ENCODE data around the gene MCOLN2. TPM values are rescaled to one million over a fixed set of nuclear protein-coding genes. Genes with fewer than 3 reads are reported as not detected.

MCOLN2 gene
- total RNA-seq, 1 experiment from 2014 or later: 3.8 TPM

GRCh38 chr1:84996846-84997666 is at the start of gene MCOLN2 (continued):
- TF ChIP-seq MAX (CRISPR knock-in tag; IDR thresholded peaks at IDR 0.05): peak; percentile 45; the same call in 1 of the 2 replicates
- TF ChIP-seq SMAD3 (CRISPR knock-in tag; IDR thresholded peaks at IDR 0.05; ENCODE audit: borderline replicate concordance): no peak
- TF ChIP-seq ZNF219 (CRISPR knock-in tag; IDR thresholded peaks at IDR 0.05; ENCODE audit: borderline replicate concordance): no peak
- no peak for TF ChIP-seq IRF2 (CRISPR knock-in tag; IDR thresholded peaks at IDR 0.05; ENCODE audit: borderline replicate concordance, low read depth)
- TF ChIP-seq RORB (CRISPR knock-in tag; IDR thresholded peaks at IDR 0.05): no peak
- no peak for TF ChIP-seq ZNF138 (CRISPR knock-in tag; conservative IDR thresholded peaks at IDR 0.05)
- TF ChIP-seq MXD4 (CRISPR knock-in tag; IDR thresholded peaks at IDR 0.05; ENCODE audit: borderline replicate concordance): no peak
- TF ChIP-seq GTF2I (CRISPR knock-in tag; conservative IDR thresholded peaks at IDR 0.05): no peak
- TF ChIP-seq ATF1 (CRISPR knock-in tag; IDR thresholded peaks at IDR 0.05): no peak
- TF ChIP-seq ARID4B (CRISPR knock-in tag; IDR thresholded peaks at IDR 0.05; ENCODE audit: borderline replicate concordance): peak; percentile 71; the same call in 1 of the 2 replicates
- no peak for TF ChIP-seq ZNF232 (CRISPR knock-in tag; IDR thresholded peaks at IDR 0.05)
- 0 out of 2 replicates have a peak, but pooled peaks have one; percentile 40 for TF ChIP-seq MYBL2 (CRISPR knock-in tag; IDR thresholded peaks at IDR 0.05)

- Mint-ChIP-seq H3K27ac (no peak overlapping the region), H3K4me1 (peaks cover 19% of the 10 kb centered on the region), H3K4me3 (no peak overlapping the region), H3K27me3 (ENCODE audit: low read depth) (peaks cover 31% of the 10 kb centered on the region), H3K36me3 (no peaks in the 10 kb centered on the region), H3K9me3 (no peaks in the 10 kb centered on the region)
- no peak for TF ChIP-seq TEAD1 (CRISPR knock-in tag; IDR thresholded peaks at IDR 0.05)
- TF ChIP-seq ZNF232 (CRISPR knock-in tag; IDR thresholded peaks at IDR 0.05): no peak
- no peak for TF ChIP-seq ELF4 (CRISPR knock-in tag; IDR thresholded peaks at IDR 0.05; ENCODE audit: low read depth)
- no peak for TF ChIP-seq NFYB (CRISPR knock-in tag; conservative IDR thresholded peaks at IDR 0.05; ENCODE audit: low read depth)
- TF ChIP-seq AFF4 (CRISPR knock-in tag; IDR thresholded peaks at IDR 0.05; ENCODE audit: borderline replicate concordance): no peak
- TF ChIP-seq SP1 (CRISPR knock-in tag; conservative IDR thresholded peaks at IDR 0.05): no peak
- ChIA-PET POLR2A (no interaction called here), CTCF (interaction anchor here (1.0 to 1.4 kb wide), 3 partner anchors 97 to 217 kb away, joined by 3 to 5 read pairs (median 4); partner anchors contain the start of gene C1orf52)
- ATAC-seq (peak; percentile 79), DNase-seq (ENCODE audit: low spot score) (no peak)
Observed at GRCh38 chr1:85042413-85042812, 45.5 kb upstream of the MCOLN2 start.
